ENCODE data around the gene NAP1L4.
"Not testable (repeated sequence)": the region's sequence is repeated elsewhere in the genome, so short reads cannot be mapped to it uniquely, and the experiment has no call there.

The NAP1L4 gene

GRCh38 chr11:2921742-2922493 is 70.2 kb downstream of the NAP1L4 start:
- DNase-seq (ENCODE audit: low spot score): no peak

- no peak for DNase-seq (ENCODE audit: low spot score)
Measured at GRCh38 chr11:2921261-2921660, 70.9 kb downstream of the NAP1L4 start.

GRCh38 chr11:2920343-2920742 is 71.8 kb downstream of the NAP1L4 start:
- no peak for DNase-seq (ENCODE audit: low spot score)

- DNase-seq (ENCODE audit: low spot score): no peak
Measured at GRCh38 chr11:2919837-2920236, 72.3 kb downstream of the NAP1L4 start.

- DNase-seq (ENCODE audit: low spot score): no peak
Measured at GRCh38 chr11:2919188-2919587, 72.9 kb downstream of the NAP1L4 start.

GRCh38 chr11:2917842-2918490 is 74.2 kb downstream of the NAP1L4 start:
- no peak for DNase-seq (ENCODE audit: low spot score)

GRCh38 chr11:2916892-2917645 is 75.1 kb downstream of the NAP1L4 start:
- no peak for DNase-seq (ENCODE audit: low spot score)

- no peak for DNase-seq (ENCODE audit: low spot score)
Measured at GRCh38 chr11:2916114-2916891, 75.8 kb downstream of the NAP1L4 start.

GRCh38 chr11:2915473-2915872 is 76.7 kb downstream of the NAP1L4 start:
- no peak for DNase-seq (ENCODE audit: low spot score)

- no peak for DNase-seq (ENCODE audit: low spot score)
Measured at GRCh38 chr11:2914455-2915195, 77.5 kb downstream of the NAP1L4 start.

- no peak for DNase-seq (ENCODE audit: low spot score)
Measured at GRCh38 chr11:2913776-2914175, 78.4 kb downstream of the NAP1L4 start.

GRCh38 chr11:2913019-2913431 is 79.1 kb downstream of the NAP1L4 start:
- DNase-seq (ENCODE audit: low spot score): no peak

GRCh38 chr11:2912498-2912897 is 79.6 kb downstream of the NAP1L4 start:
- DNase-seq (ENCODE audit: low spot score): no peak

GRCh38 chr11:2911785-2912391 is 80.2 kb downstream of the NAP1L4 start:
- no peak for DNase-seq (ENCODE audit: low spot score)

- no peak for DNase-seq (ENCODE audit: low spot score)
Measured at GRCh38 chr11:2911088-2911784, 80.9 kb downstream of the NAP1L4 start.

- DNase-seq (ENCODE audit: low spot score): no peak
Measured at GRCh38 chr11:2910401-2910955, 81.7 kb downstream of the NAP1L4 start.

GRCh38 chr11:2909133-2909902 is 82.8 kb downstream of the NAP1L4 start:
- DNase-seq (ENCODE audit: low spot score): no peak

- no peak for DNase-seq (ENCODE audit: low spot score)
Measured at GRCh38 chr11:2908130-2908529, 84.0 kb downstream of the NAP1L4 start.

- DNase-seq (ENCODE audit: low spot score): not testable (repeated sequence)
Measured at GRCh38 chr11:2905299-2905698, 86.8 kb downstream of the NAP1L4 start.
